Posterior vena cava (tissue), 2 donors: ENCODE results near the gene MICAL3. TPM values are rescaled to one million over a fixed set of nuclear protein-coding genes. Genes with fewer than 3 reads are reported as not detected.
"Not testable (repeated sequence)": the region's sequence is repeated elsewhere in the genome, so short reads cannot be mapped to it uniquely, and the experiment has no call there.

Experiments
- DNase-seq: peaks from one replicate; pipeline ENCODE4 v3.0.0-alpha.2; 2020; ENCODE audit warnings: low spot score
- intact Hi-C, 2 donors: fragments of 100-400 bp; cut with DNase I; formaldehyde crosslinking; loops; one replicate each; pipeline versions ENCODE4 v1.14.1 to v1.14.2; 2022 to 2023
- total RNA-seq, 2 donors: library from RNA; stranded (reverse); fragmentation: NEBNext Ultra II Directional; extraction: Animal tissue kit (Norgen Biotek cat#: 25700); gene quantifications; one replicate each; pipeline ENCODE4 v1.2.1, GENCODE V29; 2021
- donor health status: DM: yes; HTN: yes; CAD: no.
- donor health status: DM: yes; HTN: yes; CAD: no.

Gene MICAL3
- total RNA-seq, 2 donors from 2014 or later: 106 to 114 TPM

DNA sequence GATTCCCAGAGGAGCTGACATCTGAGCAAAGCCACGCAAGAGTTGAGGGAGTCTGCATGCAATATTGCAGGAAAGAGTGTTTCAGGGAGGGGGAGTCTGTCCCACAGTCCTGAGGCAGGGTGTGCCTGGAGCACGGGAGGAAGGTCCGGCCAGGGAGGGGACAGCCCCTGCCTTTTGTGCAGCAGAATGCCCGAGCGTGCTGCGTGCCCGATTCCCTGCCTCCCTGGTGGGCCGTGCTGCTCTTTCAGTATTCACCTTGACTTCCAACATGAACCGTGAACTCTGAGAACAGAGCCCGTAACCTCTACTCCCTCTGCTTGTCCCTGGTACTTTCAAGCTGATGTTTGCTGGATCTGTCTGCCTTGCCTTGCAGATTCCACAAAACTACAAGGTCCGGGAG, 39.3 kb downstream of the MICAL3 start:
- not testable (repeated sequence) for DNase-seq
- intact Hi-C loops: loop anchor here in 1 of 2 donors (2.0 kb wide), 1 partner anchor 98 kb away; no protein-coding TSS in a partner anchor

DNA sequence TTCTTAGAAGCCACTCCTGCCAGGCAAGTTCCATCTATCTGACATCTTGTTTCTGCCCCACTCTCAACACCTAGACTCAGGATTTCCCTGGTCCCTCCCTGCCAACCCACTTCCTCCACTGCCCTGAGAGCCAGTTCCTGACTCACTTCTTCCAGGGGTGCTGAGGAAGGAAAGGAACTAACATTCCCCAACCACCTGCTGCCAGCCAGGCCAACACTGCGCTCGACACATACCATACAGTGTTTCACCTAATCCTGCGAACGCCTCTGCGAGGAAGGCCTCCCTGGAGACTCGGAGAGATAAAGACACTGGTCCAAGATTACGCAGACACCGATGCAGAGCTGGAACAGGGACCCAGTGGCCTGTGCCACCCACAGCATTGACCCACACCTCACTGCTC, 40.2 kb downstream of the MICAL3 start:
- intact Hi-C loops: loop anchor here in 1 of 2 donors (2.0 kb wide), 1 partner anchor 97 kb away; no protein-coding TSS in a partner anchor
- DNase-seq: no peak

DNA sequence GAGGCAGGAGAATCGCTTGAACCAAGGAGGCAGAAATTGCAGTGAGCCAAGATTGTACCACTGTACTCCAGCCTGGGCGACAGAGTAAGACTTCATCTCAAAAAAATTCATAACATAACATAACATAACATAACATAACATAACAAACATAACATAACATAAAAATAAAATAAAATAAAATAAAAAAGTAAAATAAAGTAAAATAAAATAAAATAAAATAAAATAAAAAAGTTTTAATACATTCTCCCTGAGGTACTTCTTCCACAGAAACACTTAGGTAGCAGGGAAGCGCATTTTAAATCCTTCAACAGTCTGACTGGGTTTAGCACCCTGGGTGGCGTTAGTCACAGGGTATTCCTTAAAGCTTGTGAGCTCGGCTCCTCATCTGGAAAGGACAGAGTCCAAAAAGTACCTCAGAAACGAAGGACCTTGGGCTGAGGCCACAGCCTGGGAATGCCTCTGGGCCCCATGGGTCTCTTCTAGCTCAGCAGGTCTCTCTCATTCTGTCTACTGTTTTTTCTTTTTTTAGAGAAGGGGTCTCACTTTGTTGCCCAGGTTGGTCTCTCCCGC, 41.7 kb downstream of the MICAL3 start:
- intact Hi-C loops: no loop called here

DNA sequence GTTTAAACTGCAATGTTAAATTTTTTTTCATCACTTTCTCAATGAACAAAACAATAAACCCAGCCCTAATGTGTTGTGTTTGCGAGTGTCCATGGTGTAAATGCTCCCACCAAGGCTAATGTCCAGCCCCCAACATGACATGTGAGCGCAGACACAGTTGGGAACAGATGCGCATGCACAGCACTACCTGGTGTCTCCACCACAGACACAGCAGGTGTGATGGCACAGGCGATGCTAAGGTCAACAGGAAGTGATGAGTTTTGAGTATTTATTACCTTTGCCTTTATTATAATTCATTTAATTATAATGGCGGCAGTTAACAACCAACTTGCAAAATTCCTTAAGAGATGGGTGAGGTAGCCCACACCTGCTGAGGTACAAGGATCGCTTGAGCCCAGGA, 42.9 kb downstream of the MICAL3 start:
- DNase-seq: no peak
- intact Hi-C loops: no loop called here

More for the DNA sequence above, 41.7 kb downstream of the MICAL3 start:
- DNase-seq: no peak

DNA sequence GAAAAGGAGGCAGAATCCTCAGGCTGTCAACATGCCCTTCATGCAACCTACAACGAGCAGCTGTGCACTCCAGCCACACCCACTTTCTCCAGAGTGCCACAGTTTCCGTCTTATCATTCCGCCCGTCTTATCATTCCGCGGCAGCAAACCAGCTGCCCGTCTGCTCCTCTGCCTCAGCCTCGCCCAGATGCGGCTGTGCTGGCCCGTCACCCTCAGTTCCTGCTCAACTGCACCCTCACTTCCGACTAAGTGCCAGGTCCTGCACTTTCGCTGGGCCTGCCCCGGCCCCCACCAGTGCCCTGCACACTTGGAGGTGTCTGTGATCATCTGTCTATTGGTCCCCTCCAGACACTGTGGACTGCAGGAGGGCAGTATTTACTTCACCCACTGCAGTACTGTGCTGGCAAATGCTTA, 43.7 kb downstream of the MICAL3 start:
- no peak for DNase-seq
- intact Hi-C loops: no loop called here

DNA sequence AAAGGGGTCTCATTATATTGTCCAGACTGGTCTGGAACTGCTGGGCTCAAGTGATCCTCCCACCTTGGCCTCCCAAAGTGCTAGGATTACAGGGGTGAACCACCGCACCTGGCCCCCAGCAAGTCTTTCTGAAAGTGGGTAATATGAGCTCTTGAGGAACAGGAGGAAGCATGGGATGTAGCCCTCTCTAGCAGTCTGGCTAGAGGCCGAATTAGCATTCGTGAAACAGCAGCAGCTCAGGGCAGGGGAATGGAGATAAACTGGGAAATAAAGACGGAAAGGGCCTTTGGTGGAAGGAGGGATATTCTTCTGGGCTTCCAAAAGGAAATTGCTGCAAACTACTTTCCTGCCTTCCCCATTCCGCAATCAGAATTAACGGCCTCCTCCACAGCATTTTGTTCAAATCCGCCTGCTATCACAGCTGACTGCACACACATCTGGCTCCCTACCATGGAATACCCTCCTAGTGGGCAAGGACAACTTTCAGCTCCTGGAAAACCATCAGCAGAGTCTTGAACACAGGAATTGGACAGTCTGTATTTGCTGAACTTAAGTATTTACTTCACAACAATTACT, 44.3 kb downstream of the MICAL3 start:
- intact Hi-C loops: no loop called here

DNA sequence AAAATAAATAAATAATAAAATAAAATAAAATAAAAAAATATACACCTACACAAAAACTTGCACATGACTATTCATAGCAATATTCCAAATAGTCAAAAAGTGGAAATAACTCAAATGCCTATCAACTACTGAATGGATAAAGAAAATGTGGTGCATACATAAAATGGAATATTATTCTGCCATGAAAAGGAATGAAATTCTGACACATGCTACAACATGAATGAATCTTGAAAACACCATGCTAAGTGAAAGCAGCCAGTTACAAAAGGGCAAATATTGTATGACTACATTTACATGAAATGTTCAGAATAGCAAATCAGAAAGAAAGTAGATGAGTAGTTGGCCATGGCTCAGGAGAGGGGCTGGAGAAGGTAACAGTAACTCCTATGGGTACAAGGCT, 46.3 kb downstream of the MICAL3 start:
- DNase-seq: no peak
- intact Hi-C loops: loop anchor here in 1 of 2 donors (1.0 kb wide), 1 partner anchor 11 kb away; no protein-coding TSS in a partner anchor

More for the DNA sequence above, 44.3 kb downstream of the MICAL3 start:
- DNase-seq: no peak

DNA sequence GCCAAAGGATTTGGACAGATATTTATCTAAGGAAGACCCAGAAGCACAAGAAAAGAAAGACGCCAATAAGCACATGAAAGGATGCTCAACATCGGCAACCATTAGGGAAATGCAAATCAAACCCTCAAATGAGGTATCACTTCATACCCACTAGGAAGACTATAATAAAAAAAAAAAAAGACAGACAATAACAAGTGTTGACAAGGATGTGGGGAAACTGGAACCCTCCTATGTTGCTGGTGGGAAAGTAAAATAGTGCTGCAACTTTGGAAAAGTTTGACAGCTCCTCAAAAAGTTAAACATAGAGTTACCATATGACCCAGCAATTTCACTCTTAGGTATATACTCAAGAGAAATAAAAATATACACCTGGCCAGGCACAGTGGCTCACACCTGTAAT, 47.0 kb downstream of the MICAL3 start:
- intact Hi-C loops: no loop called here

DNA sequence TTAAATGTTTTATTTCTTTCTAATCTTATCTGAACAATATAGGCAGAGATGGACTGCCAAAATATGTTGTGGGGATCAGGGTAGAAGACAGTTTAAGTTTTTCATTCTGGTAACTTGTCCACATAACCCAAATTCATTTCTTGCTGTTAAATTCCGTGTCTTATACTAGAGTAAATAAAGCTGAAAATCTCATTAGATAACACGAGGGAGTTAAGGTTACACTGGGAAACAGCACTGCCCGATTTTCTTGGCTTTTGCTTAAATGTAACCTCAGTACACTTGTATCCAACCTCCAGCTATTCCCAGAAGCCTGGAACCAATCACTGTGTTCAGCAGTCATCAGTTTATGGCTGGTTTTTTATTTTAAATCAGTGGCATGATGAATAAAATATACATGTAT, 48.2 kb downstream of the MICAL3 start:
- intact Hi-C loops: no loop called here
- no peak for DNase-seq

More for the DNA sequence above, 47.0 kb downstream of the MICAL3 start:
- DNase-seq: no peak

DNA sequence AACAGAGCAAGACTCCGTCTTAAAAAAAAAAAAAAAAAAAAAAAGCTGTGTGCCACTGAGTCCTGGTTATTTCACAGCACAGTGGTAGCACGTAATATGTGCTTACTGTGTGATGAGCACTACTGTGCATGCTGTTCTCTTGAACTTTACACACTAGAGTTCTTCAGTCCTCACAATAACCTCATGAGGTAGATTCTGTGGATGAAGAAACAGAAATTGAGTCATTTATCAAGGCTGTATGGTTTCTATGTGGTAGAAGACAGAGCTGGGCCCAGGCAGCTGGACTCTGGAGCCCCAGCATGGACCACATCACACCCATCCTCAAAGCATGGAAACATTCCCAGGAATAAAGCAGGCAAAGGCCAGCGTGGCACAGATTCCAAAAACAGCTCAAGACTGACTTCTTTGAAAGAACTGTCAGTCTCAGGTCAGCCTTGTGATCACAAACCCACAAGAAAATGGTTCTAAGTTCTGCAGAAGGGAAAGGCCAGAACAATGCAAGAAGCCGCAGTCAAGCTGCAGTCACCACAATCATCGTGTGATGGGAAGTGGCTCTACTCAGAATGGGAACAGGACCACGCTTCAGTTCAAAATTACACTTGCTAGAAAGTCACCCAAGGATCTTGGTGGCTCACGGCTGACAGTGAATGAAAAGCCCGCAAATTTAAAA, 49.5 kb downstream of the MICAL3 start:
- intact Hi-C loops: no loop called here
- no peak for DNase-seq

DNA sequence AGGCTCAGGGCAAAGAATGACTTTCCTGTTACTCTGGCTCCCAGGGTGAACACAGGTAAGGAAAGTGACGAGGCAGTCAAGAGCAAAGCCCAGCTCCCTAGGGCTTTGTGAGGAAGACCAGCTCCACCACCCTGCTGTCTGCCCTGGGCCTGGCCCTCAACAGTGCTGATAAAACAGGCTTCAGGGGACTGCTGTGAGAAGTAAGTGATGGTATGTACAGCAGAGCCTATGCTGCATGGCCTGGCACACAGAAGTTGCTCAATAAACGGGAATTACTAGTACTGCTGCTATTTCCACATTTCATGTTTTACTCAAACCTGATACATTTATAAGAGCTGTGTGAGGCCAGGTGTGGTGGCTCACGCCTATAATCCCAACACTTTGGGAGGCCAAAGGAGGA, 50.3 kb downstream of the MICAL3 start:
- no peak for DNase-seq
- intact Hi-C loops: no loop called here

DNA sequence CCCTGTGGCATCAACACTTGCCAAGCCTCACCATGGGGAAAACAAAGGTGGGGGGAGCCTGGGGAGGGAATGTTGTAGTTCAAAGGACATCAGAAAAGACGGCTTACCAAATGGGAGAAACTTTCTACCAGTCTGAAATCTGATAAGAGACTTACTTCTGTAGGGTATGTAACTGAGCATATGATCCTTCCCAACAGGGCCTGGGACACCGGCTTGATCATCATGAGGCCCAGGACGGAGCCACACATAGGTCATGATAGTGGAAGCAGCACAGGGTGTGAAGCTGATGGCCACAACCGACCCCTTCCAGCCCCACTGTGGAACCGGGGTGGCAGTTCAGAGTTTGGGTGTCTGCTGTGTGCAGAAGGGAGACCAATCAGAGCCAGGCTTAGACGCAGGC, 51.1 kb downstream of the MICAL3 start:
- DNase-seq: no peak
- intact Hi-C loops: no loop called here

DNA sequence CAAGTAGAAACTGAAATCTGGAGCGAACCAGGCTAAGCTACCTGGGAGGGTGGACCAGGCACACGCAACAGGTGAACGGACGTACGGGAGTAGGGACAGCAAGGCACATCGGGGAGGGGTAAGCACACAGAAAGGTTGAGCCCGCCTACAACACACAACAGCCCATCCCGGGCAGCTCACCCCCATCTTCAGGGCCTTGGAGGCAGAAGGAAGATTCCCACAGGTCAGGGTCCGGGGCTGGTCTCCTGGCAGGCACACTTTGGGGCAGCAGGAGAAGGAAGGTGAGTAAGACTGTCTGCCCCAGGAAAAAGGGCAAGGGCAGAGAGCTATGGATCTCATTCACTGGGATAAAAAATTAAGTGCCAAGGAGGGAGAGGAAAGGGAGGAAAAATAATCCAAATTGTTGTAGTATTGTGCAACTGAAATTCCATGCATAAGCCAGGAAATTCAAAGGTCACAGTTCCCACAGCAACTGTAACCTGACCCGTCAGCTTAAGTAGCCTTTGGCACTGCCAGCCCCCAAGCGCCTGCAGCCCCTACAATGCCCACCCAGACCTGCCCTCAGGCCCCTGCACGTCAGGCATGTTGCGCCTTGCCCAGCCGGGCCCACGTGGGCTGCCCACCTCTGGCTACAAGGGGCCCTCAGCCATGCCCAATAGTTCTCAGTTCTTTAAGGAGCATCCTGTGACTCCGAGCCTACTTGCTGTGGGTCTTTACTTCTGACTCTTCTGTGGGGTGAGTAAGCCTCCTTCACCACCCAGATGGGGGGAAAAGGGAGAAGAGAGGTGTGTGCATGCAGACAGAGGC, 51.8 kb downstream of the MICAL3 start:
- DNase-seq: no peak
- intact Hi-C loops: no loop called here

DNA sequence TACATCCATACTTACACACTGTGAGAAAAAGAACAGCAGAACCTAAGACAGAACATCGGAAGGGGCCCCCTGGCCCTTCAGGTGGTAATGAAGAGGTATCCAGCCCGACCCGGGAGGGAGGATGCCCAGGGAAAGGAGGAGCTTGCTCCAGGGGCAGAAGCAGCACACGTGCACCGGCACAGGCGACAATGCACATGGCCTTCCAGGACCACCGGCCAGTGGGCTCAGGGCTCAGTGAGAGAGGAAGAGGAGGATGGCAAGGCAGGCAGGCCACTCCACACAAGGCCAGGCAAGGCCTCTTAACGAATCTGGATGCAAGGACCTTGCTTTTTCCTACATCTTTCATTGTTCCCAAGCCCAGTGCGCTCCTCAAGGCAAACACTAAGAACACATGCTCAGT, 52.6 kb downstream of the MICAL3 start:
- intact Hi-C loops: no loop called here
- DNase-seq: no peak

DNA sequence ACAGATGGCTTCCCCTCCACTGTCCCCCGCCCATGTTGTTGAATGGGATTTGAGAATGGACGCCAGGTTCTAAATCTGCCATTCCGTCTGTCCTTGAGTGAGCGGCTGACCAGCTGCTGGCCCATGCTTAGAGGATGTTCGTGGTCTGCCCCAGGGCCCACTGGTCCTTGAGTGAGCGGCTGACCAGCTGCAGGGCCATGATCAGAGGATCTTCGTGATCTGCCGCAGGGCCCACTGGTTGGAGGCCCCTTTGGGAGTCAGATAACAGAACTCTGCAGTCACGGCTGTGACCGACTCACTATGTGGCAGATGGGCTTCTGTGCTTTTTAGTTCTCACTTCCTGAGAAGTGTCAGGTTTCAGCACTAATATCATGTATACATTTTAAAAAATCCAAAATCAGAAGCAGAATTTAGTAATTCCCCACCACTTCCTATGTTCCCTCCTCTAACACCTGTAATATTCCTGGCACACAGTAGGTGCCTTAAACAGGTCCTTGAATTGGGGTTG, 54.1 kb downstream of the MICAL3 start:
- intact Hi-C loops: no loop called here
- no peak for DNase-seq

DNA sequence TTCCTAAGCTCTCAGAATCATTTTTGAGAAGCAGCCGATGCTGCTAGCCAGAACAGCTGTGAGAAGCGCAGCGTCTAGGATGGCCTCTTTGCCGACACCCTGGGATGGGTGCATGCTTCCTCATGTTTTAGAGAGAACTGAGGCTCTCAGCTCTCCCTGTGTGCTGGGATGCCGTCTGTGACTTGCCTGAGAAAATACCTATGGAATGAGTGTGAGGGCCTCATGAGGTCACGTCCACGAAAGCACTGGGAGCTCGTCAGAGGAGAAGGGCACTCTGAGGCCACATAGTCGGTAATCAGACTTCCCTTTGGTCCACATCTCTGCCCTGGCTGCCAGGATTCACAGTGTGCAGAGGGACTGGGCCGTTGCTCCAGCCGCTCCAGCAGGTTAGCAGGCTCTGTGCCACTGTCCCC, 54.7 kb downstream of the MICAL3 start:
- intact Hi-C loops: no loop called here
- no peak for DNase-seq

DNA sequence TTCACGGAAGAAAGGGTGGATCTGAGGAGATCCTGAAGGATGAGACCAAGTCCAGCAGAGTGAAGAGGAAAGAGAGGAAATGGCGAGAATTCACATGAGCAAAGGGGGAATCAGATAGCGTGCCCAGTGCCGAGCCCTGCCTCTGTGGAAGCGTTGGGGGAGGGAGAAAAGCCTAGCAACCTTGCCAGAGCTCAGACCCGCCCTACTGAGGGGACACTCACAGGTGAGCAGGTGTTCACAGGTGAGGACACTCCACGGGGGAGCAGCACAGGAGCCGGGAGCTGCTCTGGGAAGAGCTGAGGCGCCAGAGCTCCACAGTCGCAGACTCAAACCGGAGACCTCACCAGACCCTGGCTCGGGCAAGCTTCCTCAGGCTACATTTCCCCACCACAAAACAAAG, 56.2 kb downstream of the MICAL3 start:
- intact Hi-C loops: no loop called here
- no peak for DNase-seq

DNA sequence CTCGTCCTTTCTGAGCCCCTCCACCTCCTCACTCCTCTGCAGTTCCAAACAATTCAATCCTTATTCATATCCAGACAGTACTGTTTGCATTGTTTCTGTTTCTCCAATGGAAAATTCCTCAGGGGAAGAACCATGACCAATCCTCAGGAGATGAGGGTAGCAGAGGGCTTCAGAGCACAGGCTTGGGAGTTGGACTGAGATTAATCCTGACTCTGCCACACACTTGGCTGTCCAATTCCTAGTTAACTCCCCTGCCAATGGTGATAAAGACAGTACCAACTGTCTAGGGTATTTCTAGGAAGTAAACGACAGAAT, 58.0 kb downstream of the MICAL3 start:
- intact Hi-C loops: no loop called here

DNA sequence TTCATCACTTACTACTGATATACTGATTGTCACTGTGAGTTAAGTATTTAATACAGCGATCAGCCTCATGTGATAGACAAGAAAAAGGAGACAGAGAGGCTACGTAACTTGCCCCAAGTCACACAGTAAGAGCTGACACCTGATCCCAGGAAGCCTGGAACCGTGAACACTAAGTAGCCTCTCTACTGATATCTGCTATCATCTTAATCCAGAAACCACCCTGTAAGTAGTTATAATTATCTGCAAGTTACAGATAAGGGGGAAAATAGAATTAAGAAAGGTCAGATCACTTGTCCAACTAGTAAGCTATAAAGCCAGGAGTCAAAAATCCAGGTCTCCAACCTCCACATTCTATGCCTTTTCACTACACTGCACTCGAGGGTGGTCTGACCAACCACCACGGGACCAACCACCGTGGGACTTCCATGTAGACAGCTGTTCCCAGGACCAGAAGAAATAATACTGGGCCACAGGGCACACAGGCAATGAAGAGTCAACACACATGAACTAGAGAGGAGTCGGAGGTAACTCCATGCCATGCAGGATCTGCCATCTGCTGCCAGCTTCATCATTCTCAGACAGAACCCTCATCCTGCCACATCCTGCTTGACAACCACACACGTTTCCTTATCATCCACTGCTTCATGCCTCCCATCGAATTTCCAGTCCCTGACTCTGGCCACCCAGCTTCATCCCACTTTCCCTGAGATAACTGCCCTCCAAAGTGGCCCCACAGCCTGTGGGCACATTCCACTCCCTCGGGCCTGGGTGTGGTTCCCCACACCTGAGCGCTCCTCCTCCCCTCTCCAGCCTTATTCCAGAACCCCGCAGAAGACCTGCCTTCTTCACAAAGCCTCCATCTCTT, 58.6 kb downstream of the MICAL3 start:
- no peak for DNase-seq

More for the DNA sequence above, 58.0 kb downstream of the MICAL3 start:
- DNase-seq: no peak

More for the DNA sequence above, 58.6 kb downstream of the MICAL3 start:
- intact Hi-C loops: no loop called here
